SIG-M5 (cell line): Measurements from ENCODE around the gene S100A3.
A peak's percentile ranks its signal among the peaks of the same experiment; 100 is the strongest.
"Not testable (repeated sequence)": the region's sequence is repeated elsewhere in the genome, so short reads cannot be mapped to it uniquely, and the experiment has no call there.

Experiments used
- DNase-seq: peaks from one replicate; lab custom pipeline; 2025; lab: John Stamatoyannopoulos, UW

S100A3 gene

DNA sequence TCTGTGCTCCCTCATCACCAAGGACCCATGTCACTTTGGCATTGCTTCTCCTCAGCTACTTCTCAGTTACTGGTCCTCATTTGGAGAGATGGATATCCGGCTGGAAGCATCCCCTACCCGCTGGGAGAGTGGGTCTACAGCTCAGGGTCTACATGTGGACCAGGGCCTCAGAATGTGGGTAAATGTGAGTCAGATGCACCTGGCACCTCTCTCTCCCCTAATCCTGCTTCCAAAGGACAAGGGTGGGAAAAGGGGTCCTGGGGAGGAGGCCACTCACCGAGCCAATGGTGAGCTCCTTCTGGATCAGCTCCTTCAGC, 14.2 kb downstream of the S100A3 start:
- no peak for DNase-seq

DNA sequence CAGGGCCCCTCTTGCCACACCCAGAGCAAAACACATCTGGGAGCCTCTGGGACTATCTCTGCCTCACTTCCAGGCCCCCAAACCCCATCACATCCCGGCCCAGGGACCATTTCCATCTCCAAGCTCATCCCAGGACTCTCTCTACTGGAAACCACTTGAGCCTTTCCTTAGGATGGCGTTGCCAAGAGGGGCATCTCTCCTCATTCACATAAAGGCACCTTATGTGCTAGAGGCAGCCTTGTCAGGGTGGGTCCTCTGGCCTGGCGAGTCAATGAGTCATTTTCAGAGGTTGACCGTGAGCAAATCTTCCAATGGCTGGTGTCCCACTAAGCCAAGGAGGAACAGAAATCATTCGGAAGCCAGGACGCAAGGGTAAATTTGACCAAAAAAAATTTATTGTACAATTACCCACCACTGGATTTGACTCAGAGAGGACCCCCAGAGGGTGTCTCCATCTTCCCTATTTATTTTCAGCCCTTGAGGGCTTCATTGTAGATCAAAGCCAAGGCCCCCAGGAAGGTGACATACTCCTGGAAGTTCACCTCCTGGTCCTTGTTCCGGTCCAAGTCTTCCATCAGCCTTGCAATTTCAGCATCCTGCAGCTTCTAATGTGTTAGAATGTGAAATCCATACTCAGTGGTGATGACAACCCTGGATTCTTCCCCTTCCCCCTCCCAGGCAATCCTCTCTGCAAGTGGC, 14.7 kb downstream of the S100A3 start:
- no peak for DNase-seq

DNA sequence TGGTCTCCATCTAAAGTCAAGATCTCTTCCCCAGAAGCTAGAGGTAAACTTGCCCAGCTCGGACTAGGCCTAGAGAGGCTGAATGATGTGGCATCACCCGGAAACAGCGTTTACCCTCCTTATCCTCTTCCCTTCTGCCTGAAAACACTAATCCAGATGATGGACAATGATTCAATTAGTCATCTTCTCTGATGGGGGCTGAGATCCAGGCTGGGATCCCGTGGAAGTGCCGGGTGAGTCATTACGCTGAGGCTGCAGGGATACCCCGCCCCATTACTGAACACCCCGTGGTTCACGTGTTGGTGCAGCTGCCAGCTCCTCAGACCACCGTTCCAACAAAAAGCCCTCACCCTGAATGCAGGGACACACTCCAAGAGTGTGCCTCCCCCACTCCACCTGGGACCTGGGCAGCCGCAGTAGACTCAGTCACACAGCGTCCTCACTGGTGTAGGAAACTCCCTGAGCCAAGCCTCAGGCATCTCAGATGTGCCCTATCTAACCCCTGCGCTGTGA, 15.3 kb downstream of the S100A3 start:
- DNase-seq, result no peak

DNA sequence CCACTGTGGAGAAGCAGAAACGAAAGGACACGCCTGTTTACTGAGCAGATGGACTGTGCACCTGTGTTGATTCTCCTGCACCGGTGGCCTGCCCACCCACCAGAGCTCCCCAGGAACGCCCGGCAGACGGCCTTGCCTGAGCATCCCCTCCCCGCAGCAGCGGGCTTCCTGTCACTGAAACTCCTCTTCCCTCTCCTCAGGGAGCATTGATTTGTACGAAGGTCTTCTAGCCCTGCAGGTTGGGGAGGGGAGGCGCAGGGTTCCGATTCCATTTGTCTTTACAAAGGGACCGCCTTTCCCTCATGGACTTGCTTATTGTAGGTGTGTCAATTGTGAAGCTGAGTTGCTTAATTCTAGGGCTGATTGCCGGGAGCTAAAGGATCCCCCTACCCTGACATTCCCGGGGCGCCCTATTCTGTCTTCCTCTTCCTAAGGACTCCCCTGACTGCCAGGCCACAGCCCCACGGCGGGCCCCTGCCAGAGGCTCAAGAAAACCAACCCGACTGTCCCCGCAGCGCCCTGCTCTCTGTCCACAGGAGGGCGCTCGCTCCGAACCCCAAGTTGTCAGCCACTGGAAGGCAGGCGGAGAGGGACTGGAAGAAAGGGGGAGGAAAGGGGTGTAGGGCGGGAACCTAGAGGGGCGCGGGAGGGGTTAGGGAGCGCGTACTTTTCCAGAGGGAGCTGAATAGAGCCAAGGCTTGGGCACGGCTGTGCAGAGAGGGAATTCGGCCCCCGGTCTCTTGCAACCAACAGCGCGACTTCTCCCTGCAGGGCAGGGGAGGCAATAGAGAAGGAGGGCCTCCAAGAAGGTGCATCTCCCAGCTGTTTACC, 16.1 kb downstream of the S100A3 start:
- no peak for DNase-seq

DNA sequence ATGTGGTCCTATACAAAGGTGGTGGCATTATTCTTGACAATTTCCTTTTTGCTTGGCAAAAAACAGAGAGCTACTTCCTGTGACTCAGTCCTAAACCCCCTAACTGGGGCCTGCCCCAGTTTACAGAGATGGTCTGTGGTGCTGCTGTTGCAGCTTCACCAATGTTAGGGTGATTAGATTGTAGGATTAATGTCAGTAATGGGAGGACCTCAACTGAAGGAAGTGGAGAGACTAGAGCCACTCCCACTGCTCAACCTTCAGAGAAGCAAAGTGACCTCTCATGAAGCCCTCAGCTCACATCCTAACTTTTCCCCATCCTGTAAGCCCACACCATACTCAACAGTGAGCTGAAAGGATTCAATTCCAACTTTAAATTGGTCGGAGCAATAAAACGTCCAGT, 16.9 kb downstream of the S100A3 start:
- DNase-seq, result no peak

DNA sequence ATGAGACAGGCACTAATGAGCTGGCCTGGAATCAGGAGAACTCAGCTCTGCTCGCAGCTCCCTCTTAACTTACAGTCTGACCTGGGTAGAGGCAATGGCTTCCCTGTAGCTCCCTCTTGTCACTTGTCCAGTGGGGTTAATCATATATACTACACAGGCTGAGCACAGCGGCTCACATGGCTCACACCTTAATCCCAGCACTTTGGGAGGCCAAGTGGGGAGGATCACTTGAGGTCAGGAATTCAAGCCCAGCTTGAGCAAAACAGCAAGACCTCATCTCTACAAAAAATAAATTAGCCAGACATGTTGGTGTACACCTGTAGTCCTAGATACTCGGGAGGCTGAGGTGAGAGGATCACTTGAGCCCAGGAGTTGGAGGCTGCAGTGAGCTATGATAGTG, 17.4 kb downstream of the S100A3 start:
- no peak for DNase-seq

DNA sequence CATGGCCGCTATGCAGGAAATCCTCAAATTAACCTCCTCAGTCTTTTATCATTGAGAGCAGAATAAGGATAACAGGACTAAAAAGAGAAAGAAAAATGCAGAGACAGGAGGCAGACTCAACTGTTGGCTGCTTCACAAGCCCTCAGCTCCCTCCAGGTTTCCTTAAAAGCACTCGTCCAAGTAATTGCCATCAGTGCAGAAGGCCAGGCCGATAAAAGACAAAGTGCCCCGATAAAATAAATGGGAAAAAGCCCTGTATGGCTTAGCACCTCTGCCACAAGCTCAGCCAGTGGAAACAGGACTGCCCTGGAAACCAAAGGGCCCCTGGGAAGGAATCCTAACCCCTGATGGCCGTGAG, 21.4 kb downstream of the S100A3 start:
- no peak for DNase-seq

DNA sequence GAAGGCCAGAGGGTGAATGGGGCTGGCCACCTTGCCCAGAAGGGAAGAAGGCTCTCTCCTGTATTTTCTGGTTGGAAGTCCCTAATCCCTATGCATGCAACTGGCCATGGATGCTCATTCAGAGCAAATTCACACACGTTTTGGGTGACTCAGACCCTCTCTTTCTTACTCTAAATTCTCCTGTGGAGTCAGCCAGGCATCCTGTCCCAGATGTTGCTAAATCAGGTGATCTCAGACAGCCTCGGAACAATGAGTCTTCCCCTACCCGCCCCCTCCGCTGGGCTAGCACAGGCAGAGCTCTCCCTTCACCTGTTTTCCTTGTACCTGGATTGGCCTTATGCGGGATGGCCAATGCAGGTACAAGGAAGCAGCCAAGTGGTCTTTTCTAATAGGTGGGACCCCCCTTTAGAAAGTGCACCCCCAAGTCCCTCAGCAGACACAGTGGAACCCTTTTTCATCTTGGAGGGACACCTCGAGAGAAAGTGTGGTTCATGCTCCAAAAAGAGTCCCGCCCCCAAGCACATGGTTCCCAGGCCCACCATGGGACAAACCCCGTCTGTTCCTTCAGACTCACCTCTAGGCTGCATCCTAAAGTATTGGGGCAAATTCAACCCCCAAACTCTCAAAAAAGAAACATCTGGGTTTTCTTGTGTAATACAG, 21.9 kb downstream of the S100A3 start:
- no peak for DNase-seq

DNA sequence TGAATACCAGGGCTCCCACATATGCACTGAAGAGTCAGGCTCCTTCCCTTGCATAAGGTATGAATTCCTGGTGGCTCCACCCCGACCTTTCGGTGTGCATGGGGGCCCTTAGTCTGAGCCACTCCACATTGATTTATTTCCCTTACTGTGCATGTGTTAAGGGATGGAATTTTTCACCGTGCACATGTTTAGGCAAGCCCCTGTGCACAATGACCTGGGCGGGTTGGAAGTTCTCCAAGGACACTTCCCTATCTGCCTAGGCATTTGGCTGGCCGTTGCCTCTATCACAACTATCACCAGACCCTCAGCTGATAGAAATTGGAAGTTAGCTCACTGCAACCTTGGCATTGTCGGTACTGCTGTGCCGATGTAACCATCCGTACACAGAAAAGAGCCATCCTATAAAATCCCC, 22.9 kb downstream of the S100A3 start:
- no peak for DNase-seq

DNA sequence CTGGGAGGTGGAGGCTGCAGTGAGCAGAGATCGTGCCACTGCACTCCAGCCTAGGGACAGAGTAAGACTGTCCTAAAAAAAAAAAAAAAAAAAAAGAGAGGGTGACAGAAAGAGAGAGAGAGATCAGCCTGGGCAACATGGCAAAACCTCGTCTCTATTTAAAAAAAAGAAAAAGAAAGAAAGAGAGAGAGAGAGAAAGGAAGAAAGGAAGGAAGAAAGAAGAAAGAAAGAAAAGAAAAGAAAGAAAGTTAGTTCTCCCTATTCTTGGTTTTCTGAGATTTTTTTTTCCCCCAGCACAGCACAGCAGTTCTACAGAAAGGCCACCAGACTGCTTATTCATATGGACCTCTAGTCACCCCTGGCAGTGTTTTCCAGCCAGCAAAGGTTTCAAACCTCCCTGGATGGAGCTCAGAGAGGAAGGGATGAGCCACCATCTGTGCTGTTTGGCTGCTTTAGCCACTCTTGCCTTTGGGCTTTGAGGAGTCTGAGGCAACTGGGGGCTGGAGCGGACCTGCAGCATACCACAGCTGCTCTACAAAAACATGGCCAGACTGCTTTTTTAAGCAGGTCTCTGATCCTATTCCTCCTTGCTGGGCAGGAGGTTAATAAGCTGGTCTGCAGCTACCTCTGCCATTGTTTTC, 23.9 kb downstream of the S100A3 start:
- no peak for DNase-seq

DNA sequence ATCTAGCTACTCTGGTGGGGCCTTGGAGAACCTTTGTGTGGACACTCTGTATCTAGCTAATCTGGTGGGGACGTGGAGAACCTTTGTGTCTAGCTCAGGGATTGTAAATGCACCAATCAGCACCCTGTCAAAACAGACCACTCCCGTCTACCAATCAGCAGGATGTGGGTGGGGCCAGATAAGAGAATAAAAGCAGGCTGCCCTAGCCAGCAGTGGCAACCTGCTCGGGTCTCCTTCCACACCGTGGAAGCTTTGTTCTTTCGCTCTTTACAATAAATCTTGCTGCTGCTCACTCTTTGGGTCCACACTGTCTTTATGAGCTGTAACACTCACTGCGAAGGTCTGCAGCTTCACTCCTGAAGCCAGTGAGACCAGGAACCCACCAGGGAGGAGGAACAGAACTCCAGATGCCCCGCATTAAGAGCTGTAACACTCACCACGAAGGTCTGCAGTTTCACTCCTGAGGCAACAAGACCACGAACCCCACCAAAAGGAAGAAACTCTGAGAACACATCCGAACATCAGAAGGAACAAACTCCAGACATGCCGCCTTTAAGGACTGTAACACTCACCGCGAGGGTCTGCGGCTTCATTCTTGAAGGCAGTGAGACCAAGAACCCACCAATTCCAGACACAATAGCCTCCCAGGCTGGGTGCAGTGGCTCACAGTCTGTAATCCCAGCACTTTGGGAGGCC, 26.6 kb downstream of the S100A3 start:
- DNase-seq, result not testable (repeated sequence)

DNA sequence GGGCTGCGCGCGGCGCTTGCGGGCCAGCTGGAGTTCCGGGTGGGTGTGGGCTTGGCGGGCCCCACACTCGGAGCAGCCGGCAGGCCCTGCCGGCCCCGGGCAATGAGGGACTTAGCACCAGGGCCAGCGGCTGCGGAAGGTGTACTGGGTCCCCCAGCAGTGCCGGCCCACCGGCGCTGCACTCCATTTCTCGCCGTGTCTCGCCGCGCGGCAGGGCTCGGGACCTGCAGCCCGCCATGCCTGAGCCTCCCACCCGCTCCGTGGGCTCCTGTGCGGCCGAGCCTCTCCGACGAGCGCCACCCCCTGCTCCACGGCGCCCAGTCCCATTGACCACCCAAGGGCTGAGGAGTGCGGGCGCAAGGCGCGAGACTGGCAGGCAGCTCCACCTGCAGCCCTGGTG, 27.2 kb downstream of the S100A3 start:
- DNase-seq, result not testable (repeated sequence)

DNA sequence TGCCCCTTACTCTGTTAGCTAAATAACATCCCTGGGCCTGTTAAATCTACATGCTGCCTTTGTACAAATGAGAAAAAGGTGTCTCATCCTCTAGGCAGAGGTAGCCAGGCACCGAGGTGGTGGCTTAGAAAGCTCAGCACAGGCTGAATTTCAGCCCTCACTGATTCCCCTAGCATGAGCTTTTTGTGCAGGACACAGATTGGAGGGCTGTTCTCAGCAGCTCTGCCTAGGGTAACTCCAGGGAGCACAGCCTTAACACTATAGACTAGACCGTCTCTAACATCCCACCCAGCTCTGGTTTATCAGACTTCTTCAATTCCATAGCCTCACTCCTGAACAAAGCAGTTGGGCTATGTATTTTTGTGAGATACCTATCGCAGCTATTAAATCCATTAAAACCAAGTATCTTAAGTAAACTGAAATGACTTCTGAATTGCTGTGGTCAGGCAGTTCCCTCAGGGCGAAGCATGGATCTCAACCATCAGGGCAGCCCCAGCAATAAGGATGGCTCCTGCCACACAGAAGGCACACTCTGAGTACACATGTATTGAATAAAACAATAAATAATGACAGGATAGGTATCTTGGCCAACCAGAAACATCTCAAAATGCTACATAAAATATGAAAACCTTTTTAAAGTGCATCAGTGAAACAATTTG, 28.1 kb downstream of the S100A3 start:
- DNase-seq, result no peak

DNA sequence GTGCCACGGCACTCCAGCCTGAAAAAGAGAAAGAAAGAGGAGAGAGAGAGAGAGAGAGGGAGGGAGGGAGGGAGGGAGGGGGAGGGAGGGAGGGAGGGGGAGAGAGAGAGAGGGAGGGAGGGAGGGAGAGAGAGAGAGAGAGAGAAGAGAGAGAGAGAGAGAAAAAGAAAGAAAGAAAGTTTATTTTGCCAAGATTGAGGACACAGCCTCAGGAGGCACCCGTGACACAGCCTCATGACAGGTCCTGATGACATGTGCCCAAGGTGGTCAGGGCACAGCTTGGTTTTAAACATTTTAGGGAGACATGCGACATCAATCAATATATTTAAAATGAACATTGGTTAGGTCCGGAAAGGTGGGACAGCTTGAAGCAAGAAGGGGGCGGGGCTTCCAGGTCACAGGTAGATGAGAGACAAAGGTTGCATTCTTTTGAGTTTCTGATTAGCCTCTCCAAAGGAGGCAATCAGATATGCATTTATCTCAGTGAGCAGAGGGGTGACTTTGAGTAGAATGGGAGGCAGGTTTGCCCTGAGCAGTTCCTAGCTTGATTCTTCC, 28.8 kb downstream of the S100A3 start:
- not testable (repeated sequence) for DNase-seq

DNA sequence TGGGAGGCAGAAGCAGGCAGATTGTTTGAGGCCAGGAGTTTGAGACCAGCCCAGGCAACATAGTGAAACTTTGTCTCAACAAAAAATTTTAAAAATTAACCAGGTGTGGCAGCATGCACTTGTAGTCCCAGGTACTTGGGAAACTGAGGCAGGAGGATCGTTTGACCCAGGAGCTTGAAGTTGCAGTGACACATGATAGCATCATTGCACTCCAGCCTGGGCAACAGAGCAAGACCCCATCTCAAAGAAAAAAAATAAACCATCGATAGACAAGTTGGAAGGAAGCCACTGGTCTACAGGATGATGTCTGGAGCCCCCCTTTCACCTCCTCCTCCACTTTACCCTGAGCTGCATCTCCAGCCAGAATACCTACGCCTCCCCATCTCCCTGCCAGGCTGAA, 29.8 kb downstream of the S100A3 start:
- DNase-seq, result no peak

DNA sequence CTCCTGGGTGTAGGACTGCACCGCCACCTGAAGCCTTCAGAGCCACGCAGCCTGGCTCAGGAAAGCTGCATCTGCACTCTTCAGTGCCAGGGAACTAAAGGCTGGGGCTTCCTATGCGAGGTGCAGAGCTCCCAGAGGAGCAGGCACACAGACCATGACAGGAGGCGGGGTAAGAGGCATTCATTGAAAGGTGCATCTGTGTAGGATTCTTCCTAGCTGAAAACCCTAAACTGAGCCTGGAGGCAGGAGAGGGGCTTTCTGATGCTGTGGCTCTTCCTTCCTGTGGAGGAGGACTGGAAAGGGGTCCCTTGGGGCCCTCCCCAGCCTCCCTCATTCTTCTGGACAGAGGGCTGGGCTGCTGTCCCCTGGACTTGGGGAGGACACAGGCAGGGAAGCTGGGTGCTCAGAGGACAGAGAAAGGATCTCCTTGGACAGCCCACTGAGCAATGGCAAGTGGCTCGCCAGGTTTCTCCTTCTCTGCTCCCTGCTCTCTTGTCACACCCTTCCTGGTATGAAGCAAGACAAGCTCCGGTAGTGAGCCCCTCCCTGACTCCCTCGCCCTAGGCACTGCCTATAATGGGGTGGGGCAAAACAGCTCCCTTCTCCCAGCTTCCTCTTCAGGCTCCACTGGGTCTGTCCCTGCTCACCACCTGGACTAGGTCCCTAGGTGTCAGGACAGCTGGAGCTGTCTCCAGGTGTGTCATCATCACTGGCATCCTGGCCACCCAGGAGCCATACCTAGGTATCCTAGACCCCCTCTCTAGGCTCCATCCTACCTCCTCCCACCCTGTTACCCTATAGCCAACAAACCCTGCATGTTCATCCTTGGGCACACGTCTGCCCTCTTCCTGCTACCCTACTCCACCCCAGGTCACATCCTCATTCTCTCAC, 33.3 kb downstream of the S100A3 start:
- peak; percentile 47 for DNase-seq

DNA sequence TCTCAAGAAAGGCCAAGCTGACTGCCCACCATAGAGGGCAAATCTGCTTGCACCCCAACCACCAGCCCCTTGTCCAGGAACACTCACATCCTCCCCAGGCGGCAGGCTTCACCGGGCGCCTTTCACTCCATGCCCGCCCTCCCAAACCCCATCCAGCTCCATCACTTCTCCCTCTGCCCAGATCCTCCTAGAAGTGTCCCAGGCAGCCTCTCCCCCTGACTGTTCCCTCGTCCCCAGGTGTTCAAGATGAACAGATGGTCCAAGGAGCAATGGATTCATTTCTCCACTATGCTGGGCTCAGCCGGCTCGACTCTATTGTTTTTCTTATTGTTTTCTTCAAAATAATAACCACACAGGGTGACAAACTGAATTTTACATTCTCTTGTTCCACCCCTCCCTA, 35.4 kb downstream of the S100A3 start:
- DNase-seq, result no peak

DNA sequence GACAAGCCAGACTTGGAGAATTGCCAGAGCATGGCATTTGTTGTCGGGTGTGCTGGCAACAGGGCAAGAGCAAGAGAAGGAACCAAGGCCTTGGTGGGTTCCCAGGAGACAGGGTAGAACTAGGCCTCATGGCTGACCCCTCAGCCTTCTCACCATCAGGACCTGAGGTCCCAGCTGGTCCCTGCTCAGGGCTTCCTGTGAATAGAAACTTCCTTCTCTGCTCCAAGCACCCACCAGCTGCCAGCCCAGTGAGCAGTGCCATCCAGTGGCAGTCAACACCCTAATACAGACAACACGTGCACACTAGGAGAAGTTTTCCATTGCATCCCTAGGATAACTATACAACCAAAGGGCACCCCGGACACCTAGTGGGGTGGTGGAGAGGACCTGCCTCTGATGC, 36.0 kb downstream of the S100A3 start:
- DNase-seq, result no peak

DNA sequence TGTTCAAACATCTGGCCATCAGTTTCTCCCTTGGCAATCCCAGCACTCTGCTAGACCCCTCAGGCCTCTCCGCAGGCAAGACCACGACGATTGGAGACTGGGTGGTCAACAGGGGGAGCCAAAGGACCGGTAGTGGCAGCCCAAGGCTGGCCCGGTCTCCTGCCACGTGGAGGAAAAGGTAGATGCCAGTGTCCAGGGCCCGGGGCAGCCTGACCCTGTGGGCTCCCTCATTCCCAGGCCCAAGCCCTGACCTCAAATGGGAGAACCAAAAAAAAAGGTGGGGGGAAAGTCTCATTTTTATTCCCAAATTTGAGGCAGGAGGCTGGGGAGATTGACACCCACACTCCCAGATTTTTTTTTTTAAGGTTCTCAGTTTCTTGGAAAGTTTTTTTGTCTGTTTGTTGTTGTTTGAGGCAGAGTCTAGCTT, 38.1 kb downstream of the S100A3 start:
- DNase-seq, result no peak

DNA sequence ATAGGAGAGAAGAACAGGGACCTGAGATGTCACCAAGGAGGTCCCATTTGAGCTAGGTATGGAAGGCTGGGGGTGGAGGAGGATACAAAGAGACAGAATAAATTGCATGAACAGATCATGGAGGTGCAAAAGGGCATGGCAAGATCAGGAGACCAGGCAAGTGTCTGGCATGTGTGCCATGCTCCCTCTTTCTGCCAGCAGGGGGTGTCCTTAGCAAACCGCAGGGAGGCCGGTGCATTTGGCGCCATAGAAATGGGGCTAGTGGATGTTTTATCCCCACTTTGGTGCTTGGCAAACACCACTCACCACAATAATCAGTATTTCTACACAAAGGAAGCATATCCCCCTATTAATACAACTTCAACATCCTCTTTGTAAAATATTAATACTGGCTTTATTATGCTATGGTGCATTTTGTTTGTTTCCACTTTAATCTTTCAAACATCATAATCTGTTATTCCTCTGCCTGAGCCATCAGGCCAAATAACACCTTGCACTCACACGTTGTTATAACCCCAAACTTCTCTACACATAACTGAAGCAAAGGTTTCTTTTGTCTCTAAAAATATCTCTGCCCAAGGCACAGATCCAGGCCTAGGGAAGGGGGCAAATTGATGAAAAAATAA, 39.2 kb downstream of the S100A3 start:
- DNase-seq, result no peak
